ENCODE data around the gene RAD9A.
"Not testable (repeated sequence)": the region's sequence is repeated elsewhere in the genome, so short reads cannot be mapped to it uniquely, and the experiment has no call there.

The RAD9A gene

GRCh38 chr11:67400251-67400941 is 8.6 kb downstream of the RAD9A start:
- peak overlapping the region; percentile 88 for H3K4me3 ChIP-seq (ENCODE audit: low read length)
- DNase-seq (ENCODE audit: low read depth) = no peak
- no peak for TF ChIP-seq CTCF (conservative IDR thresholded peaks at IDR 0.05; ENCODE audit: low read length)

- no peak for TF ChIP-seq CTCF (conservative IDR thresholded peaks at IDR 0.05; ENCODE audit: low read length)
- H3K4me3 ChIP-seq (ENCODE audit: low read length) = peak overlapping the region; percentile 88
Observed at GRCh38 chr11:67400942-67401494, 9.2 kb downstream of the RAD9A start.

GRCh38 chr11:67401495-67402191 is 9.9 kb downstream of the RAD9A start, which contains the start of gene PPP1CA:
TSS of gene PPP1CA (minus strand) at chr11:67401858. CDS start at chr11:67401782, 76 bp downstream.
- no peak for TF ChIP-seq CTCF (conservative IDR thresholded peaks at IDR 0.05; ENCODE audit: low read length)
- peak; percentile 87 for DNase-seq (ENCODE audit: low read depth)
- H3K4me3 ChIP-seq (ENCODE audit: low read length) = peak within 1 kb of the TSS; percentile 88

More at GRCh38 chr11:67400942-67401494, 9.2 kb downstream of the RAD9A start:
- DNase-seq (ENCODE audit: low read depth) = no peak

GRCh38 chr11:67402192-67402839 is 10.5 kb downstream of the RAD9A start:
- DNase-seq (ENCODE audit: low read depth) = not testable (repeated sequence)
- peak overlapping the region; percentile 55 for H3K4me3 ChIP-seq (ENCODE audit: low read length)

GRCh38 chr11:67403085-67403484 is 11.3 kb downstream of the RAD9A start:
- DNase-seq (ENCODE audit: low read depth); H3K4me3 ChIP-seq (ENCODE audit: low read length): not testable (repeated sequence)

- no peak for TF ChIP-seq CTCF (conservative IDR thresholded peaks at IDR 0.05; ENCODE audit: low read length)
Observed at GRCh38 chr11:67404515-67405195, 12.9 kb downstream of the RAD9A start.

GRCh38 chr11:67405196-67405567 is 13.4 kb downstream of the RAD9A start:
- no peak for TF ChIP-seq CTCF (conservative IDR thresholded peaks at IDR 0.05; ENCODE audit: low read length)
- no peak for DNase-seq (ENCODE audit: low read depth)
- no peak overlapping the region for H3K4me3 ChIP-seq (ENCODE audit: low read length)

More at GRCh38 chr11:67404515-67405195, 12.9 kb downstream of the RAD9A start:
- DNase-seq (ENCODE audit: low read depth) = no peak
- no peak overlapping the region for H3K4me3 ChIP-seq (ENCODE audit: low read length)

All from AG10803 (cell line).